ENCODE data around the gene ARHGEF2.

The ARHGEF2 gene

GRCh38 chr1:156001021-156001661 is 22.8 kb upstream of the ARHGEF2 start:
- Histone ChIP-seq H4K20me1 (ENCODE audit: control insufficient read depth, insufficient read depth, low read depth, low read length) (no peaks in the 10 kb centered on the region), H3K27me3 (ENCODE audit: control insufficient read depth, low read length) (no peaks in the 10 kb centered on the region), H3K9me2 (replicated peaks; ENCODE audit: control insufficient read depth, low read length) (no peaks in the 10 kb centered on the region), H3K79me2 (ENCODE audit: control insufficient read depth, low read length) (no peaks in the 10 kb centered on the region), H3K27ac (ENCODE audit: low read depth, low read length) (no peak overlapping the region), H3F3A (ENCODE audit: control insufficient read depth, insufficient read depth) (no peaks in the 10 kb centered on the region), H3K4me2 (ENCODE audit: low read length) (no peak overlapping the region), H3K4me1 (ENCODE audit: control insufficient read depth, low read length) (peaks cover 6% of the 10 kb centered on the region), H3K4me3 (ENCODE audit: low read length) (no peak overlapping the region), H3K36me3 (ENCODE audit: control insufficient read depth, low read length) (no peaks in the 10 kb centered on the region), H3K9me3 (ENCODE audit: control insufficient read depth, insufficient read depth, low read length) (no peaks in the 10 kb centered on the region)
- TF ChIP-seq CTCF (IDR thresholded peaks at IDR 0.05; ENCODE audit: low read depth, low read length, poor library complexity, severe bottlenecking) (no peak), EZH2phosphoT487 (IDR thresholded peaks at IDR 0.05; ENCODE audit: borderline replicate concordance, low read length) (no peak)

- Histone ChIP-seq H3K4me3 (ENCODE audit: low read length) (no peak overlapping the region), H3K9me2 (replicated peaks; ENCODE audit: control insufficient read depth, low read length) (no peaks in the 10 kb centered on the region), H4K20me1 (ENCODE audit: control insufficient read depth, insufficient read depth, low read depth, low read length) (no peaks in the 10 kb centered on the region), H3K9me3 (ENCODE audit: control insufficient read depth, insufficient read depth, low read length) (no peaks in the 10 kb centered on the region), H3K27ac (ENCODE audit: low read depth, low read length) (no peak overlapping the region), H3K79me2 (ENCODE audit: control insufficient read depth, low read length) (no peaks in the 10 kb centered on the region), H3K36me3 (ENCODE audit: control insufficient read depth, low read length) (no peaks in the 10 kb centered on the region), H3F3A (ENCODE audit: control insufficient read depth, insufficient read depth) (no peaks in the 10 kb centered on the region), H3K4me2 (ENCODE audit: low read length) (no peak overlapping the region), H3K4me1 (ENCODE audit: control insufficient read depth, low read length) (peaks cover 6% of the 10 kb centered on the region), H3K27me3 (ENCODE audit: control insufficient read depth, low read length) (no peaks in the 10 kb centered on the region)
- no peak for TF ChIP-seq CTCF (IDR thresholded peaks at IDR 0.05; ENCODE audit: low read depth, low read length, poor library complexity, severe bottlenecking)
- TF ChIP-seq EZH2phosphoT487 (IDR thresholded peaks at IDR 0.05; ENCODE audit: borderline replicate concordance, low read length), result no peak
Measured at GRCh38 chr1:155999964-156000363, 21.6 kb upstream of the ARHGEF2 start.

GRCh38 chr1:155996166-155996565 is 17.8 kb upstream of the ARHGEF2 start:
- no peak for TF ChIP-seq CTCF (IDR thresholded peaks at IDR 0.05; ENCODE audit: low read depth, low read length, poor library complexity, severe bottlenecking)
- no peak for TF ChIP-seq EZH2phosphoT487 (IDR thresholded peaks at IDR 0.05; ENCODE audit: borderline replicate concordance, low read length)
- Histone ChIP-seq H3K9me3 (ENCODE audit: control insufficient read depth, insufficient read depth, low read length) (no peaks in the 10 kb centered on the region), H3K9me2 (replicated peaks; ENCODE audit: control insufficient read depth, low read length) (no peaks in the 10 kb centered on the region), H4K20me1 (ENCODE audit: control insufficient read depth, insufficient read depth, low read depth, low read length) (no peaks in the 10 kb centered on the region), H3K4me1 (ENCODE audit: control insufficient read depth, low read length) (peaks cover 6% of the 10 kb centered on the region), H3K27me3 (ENCODE audit: control insufficient read depth, low read length) (no peaks in the 10 kb centered on the region), H3F3A (ENCODE audit: control insufficient read depth, insufficient read depth) (no peaks in the 10 kb centered on the region), H3K27ac (ENCODE audit: low read depth, low read length) (no peak overlapping the region), H3K4me3 (ENCODE audit: low read length) (no peak overlapping the region), H3K36me3 (ENCODE audit: control insufficient read depth, low read length) (no peaks in the 10 kb centered on the region), H3K4me2 (ENCODE audit: low read length) (no peak overlapping the region), H3K79me2 (ENCODE audit: control insufficient read depth, low read length) (no peaks in the 10 kb centered on the region)
